Stimulated activated CD4-positive, alpha-beta T cell treated with anti-CD3 and anti-CD28 coated beads, TNF-alpha, amount 100 ng/mL, for 4 hours (primary cell): ENCODE data around the gene SND1.
"Not testable (repeated sequence)": the region's sequence is repeated elsewhere in the genome, so short reads cannot be mapped to it uniquely, and the experiment has no call there.

Source experiments
- DNase-seq, 3 experiments: peaks; one replicate each; pipeline ENCODE4 v3.0.0-alpha.2; 2020; ENCODE audit warnings: low read depth in 3 of 3

The SND1 gene

DNA sequence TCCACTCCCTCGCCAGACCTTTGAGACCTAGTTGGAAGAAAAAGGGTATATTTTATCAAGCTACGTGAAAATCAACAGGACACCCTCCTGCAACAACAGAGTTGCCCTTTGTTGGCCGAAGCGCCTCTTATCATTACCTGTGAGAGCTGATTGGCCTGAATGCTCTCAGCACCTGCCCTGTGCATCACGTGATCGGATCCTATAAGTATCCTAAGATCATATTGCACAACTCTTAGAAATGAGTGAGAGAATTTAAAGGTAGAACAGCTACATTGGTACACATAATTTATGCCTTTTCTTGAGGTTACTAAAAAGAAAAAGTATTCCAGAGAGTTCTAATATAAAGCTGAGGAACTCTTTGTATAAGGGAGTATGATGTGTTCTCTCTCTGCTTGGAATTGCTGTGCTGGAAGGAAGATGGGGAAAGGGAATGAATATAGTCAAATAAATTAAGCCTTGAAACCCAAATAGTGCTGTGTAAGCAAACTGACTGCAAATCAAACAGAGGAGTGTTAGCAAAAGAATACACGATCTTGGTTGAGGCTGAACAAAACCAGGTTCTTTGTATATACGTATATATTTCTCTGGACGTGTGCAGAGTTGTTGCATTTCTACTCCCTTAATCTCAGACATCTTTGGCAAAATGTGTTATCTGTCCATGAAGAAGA lies 309.9 kb downstream of the SND1 start:
- no peak for DNase-seq

DNA sequence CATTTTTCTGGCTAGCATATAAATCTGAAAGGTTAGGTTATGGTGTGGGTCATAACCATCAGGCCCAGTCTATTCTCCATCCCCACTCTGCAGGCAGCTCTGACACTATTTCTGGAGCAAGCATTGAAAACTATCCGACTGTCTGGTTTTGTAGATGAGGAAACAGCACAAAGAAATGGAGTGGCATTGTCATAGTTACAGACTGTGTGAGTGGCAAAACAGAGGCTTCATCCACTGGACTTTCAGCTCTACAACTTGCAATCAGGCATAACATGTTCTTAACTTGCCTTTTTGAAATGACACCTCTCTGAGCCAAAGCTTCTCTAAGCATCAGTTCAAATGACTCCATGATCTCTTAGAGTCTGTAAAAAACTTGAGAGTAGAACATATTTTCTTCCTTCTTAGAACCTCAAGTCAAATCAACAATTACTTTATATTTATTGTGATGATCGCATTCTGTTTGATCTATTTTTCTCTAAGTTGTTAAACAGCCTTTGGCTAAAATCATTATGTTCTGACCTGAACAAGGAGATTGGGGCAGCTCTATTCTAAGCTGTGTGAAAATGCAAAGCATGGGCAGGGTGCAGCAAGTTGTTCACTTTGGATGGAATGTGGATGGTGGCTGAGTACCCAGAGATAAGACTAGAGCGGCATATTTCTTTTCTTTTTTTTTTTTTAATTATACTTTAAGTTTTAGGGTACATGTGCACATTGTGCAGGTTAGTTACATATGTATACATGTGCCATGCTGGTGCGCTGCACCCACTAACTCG lies 310.8 kb downstream of the SND1 start:
- no peak for DNase-seq

DNA sequence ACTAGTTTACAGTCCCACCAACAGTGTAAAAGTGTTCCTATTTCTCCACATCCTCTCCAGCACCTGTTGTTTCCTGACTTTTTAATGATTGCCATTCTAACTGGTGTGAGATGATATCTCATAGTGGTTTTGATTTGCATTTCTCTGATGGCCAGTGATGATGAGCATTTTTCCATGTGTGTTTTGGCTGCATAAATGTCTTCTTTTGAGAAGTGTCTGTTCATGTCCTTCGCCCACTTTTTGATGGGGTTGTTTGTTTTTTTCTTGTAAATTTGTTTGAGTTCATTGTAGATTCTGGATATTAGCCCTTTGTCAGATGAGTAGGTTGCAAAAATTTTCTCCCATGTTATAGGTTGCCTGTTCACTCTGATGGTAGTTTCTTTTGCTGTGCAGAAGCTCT lies 311.9 kb downstream of the SND1 start:
- not testable (repeated sequence) for DNase-seq

DNA sequence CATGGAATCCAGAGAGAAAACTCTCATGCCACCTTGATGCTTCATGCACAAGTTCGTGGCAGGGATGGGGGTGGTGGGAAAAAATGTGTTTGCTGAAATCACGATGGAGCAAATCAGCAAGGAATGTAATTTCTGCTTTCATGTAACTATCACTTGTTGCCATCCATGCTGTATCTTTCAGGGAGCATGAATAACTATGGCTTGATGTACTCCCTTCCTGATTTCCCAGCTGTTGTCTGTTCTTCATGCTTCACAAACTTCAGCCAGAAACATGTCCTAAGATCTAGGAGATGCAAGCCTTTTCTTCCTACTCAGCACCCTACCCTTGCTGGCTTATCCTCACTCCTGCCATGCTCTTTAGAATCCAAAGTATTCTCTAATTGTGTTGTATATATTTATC lies 315.3 kb downstream of the SND1 start:
- no peak for DNase-seq

DNA sequence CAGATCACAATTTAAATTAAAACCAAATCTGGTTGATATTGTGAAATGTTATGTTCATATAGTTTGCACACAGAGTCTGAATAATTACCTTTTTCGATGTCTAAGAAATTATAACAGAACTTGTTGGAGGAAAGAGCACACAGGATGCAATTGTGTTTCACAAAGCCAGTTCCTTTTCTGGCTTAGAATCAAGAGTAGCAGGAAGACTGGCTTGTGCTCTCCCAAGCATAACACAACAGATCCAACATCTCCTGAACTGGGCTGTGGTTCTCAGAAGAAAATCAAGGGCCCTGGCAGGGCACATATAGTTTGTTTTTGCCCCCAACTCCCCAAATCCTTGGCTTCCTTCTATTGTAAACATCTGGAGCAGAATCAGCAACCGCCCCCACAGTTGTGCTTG lies 316.6 kb downstream of the SND1 start:
- DNase-seq, result no peak

DNA sequence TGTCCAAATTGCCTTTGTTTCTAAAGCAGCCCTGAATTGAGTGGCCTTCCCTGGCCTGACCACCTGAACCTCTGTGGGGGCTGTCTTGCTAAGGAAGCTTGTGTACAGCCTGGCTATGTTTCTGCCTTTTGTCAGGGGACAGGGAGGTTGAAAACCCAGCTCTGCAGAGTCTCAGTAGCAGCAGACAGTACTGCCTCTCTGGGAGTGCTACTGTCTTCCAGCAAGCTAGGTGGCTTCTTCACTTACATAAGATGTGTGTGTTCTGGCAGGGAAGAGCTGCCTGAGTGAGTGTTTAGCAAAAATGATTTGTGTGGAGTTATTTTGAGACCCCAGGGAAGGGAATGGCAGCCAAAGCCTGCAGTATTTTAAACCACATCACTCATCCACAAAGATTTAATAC lies 321.8 kb downstream of the SND1 start:
- no peak for DNase-seq

DNA sequence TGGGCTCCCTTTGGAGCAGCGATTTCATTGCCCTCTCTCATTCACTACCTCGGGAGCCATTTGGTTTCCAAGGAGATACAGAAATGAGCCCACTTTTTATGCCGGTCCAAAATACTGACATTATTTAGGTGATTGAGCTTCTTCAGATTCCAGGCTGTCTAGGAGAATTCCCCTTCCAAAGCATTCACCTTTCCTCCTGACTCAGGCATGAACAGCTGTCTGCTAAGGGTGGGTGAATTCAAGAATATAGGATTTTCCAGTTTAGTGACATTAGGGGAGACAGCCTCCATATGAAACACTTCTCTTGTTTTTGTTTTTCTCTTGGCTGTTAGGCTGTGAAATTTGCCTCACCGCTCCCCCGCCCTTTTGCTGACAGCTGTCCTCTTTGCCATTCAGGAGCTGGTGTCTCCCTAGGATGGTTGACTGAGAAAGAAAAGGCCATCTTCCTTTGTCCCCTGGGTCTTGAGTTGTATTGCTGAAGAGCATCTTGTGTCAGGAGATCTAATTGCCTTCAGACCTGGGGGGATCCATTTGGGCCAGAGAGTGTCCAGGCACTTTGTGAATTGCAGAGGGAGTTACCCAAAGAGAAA lies 322.5 kb downstream of the SND1 start:
- no peak for DNase-seq

DNA sequence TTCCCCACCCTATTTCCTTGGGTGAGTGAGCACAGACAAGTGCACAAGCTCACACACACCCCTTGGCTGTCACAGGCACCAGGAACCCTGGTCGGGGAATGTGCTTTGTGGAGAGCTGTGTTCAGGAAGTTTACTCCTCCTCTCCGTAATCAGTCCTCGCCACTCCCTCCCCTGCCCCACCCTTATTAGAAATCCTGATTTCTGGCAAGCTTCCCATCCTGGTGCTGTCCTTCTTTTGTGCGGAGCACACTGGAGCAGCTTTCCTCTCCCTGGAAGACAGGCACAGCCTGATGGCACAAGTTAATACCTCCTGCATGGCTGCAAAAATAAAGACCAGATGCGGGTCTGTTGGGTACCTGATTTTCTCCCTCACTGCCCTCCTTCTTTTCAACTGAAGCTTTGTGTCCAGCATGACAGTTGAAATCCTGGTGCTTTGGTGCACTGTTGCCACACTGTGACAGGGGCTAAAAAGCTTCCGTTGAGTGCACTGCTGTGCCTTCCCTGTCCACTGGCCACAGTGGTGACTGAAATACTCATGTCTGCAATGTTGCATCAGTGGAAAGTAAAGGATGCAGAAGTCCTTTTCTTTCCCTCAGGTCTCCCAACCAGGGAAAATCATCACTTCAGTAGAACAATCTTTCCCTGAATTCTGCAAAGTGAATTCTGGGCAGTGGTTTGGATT lies 324.2 kb downstream of the SND1 start:
- no peak for DNase-seq

DNA sequence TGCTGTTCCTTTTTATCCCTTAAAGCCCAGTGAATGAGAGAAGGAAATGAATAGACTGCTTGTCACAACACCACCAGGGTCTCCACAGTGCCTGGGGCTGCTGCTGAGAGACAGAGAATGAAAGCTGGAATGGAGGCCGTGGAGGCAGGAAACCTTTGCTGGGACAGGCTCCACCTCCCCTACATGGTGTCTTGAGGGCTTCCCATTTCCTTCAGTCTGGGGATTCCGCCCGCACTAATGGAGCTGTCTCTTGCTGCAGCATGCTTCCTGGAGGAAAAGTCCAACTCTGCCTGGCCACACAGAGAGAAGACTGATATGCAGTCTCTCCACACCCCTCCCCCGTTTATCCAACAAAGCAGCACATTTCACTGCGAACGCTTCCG lies 324.7 kb downstream of the SND1 start:
- DNase-seq, result no peak

DNA sequence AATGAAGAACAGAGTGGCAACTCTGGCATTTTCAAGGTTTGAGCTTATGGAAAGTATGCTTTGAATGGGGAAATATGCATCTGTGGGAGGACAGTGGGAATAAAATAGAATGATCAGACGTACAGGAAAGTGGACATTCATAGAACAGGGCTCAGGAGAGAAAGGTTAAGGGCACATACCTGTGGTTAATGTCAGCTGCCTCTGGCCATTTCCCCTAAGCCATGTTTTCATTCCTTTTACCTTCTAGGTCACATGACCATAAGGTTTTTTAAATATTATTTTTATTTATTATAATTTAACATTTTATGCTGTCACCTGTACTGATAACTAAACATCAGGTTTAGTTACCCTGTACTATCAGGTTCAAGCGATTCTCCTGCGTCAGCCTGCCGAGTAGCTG lies 326.4 kb downstream of the SND1 start:
- DNase-seq, result no peak

DNA sequence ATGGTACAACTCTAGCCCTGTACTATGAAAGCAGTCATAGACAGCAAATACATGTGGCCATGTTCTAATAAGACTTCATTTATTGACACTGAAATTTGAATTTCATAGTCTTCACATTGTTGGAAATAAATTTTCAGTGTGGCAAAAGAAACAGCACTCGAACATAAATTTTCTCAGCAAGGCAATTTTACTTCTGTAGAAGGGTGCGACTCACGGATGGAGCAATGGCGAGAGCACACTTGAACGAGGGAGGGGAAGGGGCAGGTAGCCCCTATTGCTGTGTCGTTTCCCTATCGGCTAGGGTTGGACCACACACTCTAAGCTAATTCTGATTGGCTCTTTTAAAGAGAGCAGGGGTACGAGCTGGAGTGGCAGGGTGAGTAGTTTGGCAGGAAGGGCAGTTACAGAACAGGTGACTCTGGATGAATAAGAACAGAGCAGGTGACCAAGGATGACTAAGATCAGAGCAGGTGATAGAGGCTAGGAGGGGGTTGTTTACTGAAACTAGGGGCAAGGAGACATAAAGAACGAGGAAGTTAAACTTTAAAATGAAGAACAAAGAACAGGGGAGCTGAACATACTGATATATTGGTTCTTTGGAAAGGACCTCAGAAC lies 327.2 kb downstream of the SND1 start:
- no peak for DNase-seq

DNA sequence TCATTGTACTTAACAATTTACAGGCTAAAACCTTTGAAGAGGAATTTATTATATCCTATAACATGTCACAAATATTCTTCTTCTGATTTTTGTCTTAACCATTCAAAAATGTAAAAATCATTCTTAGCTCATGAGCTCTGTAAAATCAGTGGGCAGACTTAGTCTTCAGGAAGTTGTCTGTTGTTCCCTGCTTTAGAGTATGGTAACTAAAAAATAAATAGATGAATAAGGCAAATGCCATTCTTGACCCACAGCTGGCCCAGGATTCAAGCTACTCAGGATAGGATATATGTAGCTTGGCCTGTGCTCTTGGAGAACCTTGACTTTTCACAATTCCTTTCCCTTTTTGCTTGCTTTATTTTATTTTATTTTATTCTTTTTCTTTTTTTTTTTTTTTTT lies 327.7 kb downstream of the SND1 start:
- DNase-seq, result no peak

DNA sequence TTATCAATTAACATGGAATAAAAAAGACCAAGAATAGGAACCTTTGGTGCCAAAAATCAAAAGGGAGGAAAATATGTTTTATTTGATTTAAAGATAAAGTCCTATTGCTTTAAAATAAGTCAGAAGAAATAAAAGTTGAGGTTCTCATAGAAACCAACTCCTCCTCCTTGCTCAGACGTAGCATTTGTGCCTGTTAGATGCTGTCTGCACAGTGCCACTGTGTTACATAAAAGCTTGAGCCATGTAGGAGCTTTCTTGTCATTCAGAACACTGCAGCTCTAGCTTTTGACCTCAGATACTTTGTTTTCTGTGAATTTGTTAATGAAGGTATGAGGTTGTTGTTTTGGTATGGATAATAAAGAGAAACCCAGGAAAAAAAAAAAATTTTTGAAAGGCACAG lies 328.9 kb downstream of the SND1 start:
- no peak for DNase-seq

DNA sequence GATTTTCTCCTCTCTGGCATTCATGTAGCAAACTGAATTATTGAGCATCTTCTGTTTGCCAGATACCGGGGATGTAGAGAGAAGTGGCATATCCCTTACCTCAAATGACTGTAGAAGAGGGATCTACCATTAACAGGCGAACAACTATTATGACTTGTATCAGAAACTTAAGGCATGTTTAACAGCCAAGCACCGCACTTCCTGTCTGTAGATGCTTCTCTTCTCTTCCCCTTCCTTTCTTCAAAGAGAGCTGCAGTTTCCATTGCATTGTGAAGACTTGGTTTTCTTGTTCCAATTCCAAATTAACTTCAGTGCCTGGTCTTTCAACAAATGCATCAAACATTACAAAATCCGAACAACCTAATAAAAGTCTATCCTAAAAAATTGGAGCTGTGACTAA lies 330.0 kb downstream of the SND1 start:
- no peak for DNase-seq

DNA sequence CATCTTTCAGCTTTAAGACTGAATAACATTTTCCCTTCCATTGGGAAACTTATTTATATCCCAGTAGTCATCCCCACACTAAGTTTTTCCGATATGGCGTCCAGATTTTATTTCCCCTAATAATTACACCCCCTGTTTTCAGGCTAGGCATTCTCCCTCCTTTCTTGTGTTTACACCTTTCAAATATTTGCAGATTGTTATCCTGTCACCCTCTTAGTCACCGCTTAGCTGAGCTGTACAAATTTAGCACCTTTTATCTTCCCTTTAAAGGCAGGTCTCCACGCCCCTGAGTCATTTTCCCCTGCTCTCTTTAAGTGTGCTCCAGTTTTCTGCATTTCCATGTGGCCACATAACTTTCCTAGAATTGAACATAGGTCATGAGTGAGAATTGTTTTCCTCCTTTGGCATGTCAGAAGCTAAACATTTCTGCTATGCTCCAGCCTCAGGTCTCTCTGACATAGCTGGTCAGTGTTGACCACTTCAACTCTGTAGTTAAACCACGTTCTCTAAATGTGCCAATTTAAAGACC lies 331.9 kb downstream of the SND1 start:
- DNase-seq, result no peak

DNA sequence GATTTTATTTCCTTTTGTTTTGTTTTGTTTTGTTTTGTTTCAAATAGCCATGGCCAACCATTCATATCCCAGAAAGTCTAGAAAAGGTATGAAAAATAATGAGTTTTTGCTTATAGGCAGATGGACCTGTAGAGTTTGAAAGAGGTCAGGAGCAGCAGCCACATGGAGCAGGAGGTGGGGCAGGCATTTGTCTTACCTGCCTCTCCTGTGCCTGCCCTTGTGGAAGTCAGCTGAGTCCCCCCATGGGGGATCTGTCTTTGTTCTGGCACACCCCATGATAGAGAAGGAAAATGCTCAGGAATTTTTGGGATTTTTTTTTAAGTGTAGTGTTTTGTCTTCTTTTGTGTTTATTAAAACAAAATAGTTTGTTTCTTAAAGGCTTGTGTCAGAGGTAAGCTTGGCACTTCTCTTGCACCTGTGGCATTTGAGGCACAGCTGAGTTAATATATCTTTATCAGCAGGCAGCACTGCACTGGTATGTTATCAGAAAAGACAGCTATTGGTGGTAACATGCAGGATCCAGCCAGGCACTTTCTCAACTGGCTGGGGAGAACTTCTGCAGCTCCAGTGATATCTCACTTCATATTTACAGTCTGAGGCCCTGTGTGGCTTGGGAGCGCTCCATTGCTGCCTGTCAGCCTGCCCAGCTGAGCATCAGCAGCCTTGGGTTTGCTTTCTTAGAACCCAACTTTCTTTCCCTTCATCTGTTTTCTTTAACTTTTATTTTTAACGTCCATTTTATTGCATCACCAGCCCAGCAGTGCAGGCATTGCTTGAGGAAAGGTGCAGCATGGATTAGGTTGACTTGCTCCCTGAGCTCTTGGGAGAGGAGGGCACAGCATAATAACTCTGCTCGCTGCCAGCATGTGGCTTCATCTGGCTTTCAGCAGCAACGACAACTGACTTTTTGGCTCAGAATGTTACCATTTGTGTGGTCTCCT lies 334.9 kb downstream of the SND1 start:
- no peak for DNase-seq

DNA sequence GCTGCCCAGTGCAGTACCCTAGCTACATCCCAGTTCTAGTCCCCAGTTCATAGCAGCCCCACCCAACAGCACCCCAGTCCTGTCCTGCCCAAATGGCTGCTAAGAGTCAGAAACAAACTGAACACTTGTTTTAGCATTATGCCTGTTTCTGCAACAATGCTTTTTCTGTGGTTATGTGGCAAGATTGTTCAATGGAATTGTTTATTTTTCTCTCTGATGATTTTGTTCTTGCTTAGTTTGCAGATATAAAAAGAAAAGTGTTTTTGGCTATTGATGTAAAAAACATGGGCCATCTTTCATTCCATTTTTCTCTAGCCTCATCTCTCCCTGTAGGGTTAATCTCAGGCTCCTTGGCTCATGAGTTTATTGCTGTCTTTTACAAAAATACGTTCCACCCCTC lies 336.8 kb downstream of the SND1 start:
- DNase-seq, result no peak

DNA sequence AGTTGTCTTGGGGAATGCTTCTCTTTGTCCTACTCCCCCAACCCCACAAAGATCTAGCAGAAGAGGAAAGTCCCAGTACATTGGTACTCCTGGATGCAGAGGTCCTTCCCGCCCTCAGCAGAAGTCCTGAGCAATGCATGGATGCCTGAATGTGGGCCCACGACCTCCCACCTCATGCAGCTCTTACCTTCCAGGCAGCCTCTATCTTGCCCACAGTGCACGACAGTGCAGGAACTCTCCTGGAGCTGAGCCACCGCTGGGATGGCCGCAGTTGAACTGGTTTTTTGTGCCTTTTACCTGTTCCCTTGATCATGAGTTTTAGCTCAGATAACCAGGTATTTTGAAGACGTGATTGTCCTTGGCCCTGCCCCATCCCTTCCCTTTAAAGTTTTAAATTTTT lies 341.3 kb downstream of the SND1 start:
- DNase-seq, result no peak

DNA sequence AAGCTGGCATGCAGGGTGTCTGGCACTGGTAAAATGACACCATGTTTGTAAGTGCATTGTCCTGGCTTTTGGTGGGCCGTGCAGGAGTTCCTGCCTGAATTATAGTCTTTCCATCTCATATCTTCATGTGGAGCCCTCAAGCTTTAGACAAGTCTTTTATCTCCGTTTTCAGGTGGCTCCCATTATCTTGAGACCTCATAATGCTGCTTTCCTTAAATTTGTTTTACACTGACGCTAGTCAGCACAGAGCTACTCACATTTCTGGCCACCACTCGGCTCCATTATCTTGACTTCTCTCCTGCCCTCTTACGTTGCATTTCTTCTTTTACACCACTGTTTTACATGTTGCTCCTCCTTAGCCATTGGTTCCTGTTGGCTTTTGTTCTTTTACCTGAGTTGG lies 342.0 kb downstream of the SND1 start:
- no peak for DNase-seq

DNA sequence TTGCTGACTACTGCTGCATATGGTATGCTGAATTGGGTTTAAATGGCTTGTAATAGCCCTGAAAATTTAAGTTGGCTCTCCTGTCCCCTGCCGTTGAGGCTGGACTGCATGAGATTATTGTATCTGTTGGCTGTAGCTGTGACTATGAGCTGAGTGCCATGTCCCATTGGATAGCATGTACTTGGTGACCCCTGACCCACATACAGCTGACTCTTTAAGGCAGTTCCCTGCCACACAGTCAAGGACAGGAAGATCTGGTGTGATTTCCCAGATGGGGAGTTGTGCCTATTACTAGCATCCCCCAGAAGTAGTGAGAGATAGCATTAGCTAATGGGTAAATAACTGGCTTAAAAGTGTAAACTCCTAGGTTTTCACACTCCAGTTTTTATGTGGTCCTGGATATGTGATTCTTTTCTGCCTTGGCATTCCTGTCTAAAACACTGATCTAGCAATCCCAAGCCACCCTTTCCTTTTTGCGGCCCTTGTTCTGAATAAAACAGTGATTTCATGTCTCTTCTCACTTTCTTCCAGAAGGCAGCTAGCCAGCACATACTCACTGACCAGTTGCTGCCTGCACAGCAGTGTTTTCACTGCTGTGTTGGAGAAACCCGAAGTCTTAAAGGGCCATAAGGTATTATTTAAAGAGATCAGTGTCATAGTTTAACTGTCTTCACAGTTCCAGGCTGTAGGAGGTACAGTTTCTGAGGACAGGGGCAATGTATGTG lies 343.3 kb downstream of the SND1 start:
- no peak for DNase-seq
